RKO (cell line): Measurements from ENCODE around the gene DENND1C.
A peak's percentile ranks its signal among the peaks of the same experiment; 100 is the strongest.

Experiments
- DNase-seq: peaks from one replicate; pipeline ENCODE4 v3.0.0-alpha.2; 2016; ENCODE audit warnings: low spot score

Gene DENND1C

GRCh38 chr19:6424195-6424938 lies 57.2 kb downstream of the DENND1C start, which contains the start of gene KHSRP:
Gene KHSRP, minus strand, starts transcription at chr19:6424811. Its CDS starts 110 bp downstream, at chr19:6424701.
- no peak for DNase-seq

DNA sequence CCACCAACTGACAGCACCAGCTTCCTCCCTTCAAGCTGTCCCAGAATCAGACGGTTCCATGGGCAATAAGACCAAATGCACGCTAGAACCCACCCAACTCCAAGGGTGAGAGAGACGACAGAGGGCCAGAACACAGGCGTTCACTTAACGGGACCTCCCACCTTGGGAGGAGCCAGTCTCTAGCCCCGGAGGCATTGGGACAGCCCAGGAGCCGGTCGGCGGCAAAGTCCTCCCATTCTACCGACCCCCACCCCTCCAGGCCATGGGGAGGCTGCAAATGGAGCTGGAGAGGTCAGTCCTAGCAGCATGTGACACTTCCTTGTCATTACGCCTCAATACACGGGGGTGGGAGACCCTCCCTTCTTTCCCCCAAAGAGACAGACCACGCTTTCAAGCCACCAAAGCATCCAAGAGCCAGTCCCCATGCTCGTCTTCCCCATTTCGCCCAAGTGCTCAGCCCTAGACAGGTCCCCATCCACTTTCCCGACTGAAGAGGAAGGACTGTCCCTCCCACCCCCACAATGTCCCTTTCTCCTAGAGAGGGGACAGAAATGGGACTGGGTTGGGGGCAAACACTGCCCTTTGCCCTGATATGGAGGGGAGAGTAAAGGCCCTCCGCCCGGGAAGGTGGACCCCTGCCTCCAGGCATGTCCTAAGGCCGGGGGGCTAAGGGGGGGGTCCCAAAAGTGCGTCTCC lies 57.9 kb downstream of the DENND1C start:
- DNase-seq, result peak; percentile 58

DNA sequence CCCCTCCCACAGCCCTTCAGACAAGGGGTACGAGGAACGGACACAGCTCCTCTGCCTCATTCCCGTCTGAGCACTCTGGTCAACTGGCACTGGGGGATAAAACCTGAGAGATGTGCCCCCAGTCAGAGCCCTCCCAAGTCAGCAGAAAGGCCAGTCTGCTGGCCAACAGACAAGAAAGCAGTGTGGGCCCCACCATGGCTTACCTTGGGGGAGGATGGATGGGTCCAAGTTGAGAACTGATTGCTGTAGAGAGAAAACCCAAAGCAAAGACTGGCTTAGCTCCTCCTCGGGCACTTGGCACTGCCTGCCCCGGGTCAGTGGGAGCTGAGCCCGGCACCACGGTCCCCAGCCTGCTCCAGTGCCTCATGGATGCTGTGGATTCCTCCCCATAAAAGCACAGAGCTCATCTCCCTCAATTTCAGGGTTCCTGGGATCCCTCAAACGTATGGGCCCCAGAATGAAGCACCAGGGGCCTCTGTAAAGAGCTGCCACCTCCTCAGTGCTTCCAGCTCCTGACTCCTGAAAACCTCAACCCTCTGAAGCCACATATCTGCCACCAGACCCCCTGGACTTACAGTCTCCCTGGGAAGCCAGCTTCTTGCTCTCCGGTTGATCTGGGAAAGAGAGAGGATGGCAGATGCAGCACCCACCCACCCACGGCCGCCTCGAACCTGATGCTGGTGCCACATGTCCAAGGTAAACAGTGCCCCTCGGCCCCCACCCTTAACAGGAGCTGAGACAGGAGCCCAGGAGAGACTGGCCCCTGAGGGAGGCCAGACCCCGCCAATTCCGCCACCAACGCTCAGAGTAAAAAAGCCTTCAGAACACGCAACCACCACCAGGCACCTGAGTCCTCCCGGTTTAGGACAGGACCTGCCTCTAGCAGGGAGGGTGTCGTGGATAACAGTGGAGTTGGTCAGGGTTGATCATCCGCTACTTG lies 60.2 kb downstream of the DENND1C start:
- no peak for DNase-seq

DNA sequence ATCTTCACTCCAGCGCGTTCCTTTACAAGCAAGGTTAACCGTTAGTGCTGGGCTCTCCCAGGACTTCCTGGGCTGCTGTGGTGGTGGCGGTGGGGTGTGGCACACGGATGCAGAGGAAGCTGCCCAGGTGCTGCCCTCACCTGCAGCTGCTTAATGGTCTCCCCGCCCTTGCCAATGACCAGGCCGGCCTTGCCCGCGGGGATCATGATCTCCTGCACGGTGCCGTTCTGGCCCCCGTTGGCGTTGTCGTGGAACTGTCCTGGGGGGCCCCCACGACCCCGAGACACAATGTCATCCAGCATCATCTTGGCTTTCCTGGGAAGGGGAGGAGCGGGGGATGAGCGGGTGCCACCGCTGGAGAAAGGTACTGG lies 63.0 kb downstream of the DENND1C start:
- DNase-seq, result no peak

DNA sequence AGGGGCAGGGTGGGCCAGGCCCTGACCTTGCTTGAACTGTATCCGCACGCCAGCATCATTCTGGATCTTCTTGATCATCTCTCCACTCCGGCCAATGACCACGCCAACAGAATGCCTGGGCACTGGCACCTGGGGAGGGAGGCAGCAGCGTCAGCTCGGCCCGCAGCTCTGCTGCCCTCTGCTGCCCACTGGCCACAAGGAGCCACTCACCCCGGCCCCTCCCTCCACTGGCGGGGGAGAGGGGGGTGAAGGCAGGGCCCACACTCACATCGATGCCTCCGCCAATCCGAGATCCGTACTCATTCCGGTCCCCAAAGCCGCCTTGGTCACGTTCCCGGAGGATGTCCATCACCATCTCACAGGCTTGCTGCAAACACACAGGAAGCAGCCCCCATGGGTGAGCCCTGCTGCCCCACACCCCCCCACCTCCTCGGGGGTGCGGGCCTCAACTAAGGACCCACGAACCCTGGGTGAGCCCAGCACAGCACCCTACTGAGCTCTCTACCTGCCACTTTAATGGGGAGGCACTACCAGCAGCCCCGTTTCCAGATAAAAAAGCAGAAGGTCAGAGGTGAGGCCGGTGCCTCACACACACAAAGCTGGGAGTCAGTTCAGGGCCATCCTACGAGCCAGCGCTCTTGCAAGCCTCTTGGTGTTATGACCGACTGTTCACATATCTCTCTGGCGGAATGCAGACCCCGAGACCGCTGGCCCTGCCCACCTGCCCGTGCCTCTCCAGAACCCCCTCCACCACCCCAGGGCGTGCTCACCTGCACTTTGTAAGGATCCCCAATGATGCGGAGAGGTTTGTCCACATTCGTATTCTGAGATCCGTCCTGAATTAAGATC lies 63.6 kb downstream of the DENND1C start:
- DNase-seq, result peak; percentile 47
